ENCODE results near the gene SCD. TPM values are rescaled to one million over a fixed set of nuclear protein-coding genes. Genes with fewer than 3 reads are reported as not detected.

Gene SCD
- total RNA-seq, 1 donor from 2014 or later: 2.9 TPM

DNA sequence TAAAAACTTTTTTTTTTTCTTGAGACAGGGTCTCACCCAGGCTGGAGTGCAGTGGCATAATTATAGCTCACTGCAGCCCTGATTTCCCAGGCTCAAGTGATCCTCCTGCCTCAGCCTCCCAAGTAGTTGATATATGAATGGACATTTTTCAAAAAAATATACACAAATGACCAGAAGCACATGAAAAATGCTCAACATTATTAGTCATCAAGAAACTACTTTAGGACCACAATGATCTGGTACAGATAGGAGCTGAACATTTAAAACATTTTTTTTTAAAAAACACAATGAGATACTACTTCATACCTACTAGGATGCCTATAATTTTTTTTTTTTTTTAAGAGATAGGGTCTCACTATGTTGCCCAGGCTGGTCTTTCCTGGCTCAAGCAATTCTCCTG lies 21.7 kb downstream of the SCD start:
- intact Hi-C loops (cut with DNase I): no loop called here
- no peaks in the 10 kb centered on the region for H3K36me3 ChIP-seq
- H3K4me3 ChIP-seq: no peak overlapping the region
- H3K27ac ChIP-seq: no peak overlapping the region
- DNase-seq (ENCODE audit: low spot score in 2 of 2): no peak
- TF ChIP-seq, protein P1, sequence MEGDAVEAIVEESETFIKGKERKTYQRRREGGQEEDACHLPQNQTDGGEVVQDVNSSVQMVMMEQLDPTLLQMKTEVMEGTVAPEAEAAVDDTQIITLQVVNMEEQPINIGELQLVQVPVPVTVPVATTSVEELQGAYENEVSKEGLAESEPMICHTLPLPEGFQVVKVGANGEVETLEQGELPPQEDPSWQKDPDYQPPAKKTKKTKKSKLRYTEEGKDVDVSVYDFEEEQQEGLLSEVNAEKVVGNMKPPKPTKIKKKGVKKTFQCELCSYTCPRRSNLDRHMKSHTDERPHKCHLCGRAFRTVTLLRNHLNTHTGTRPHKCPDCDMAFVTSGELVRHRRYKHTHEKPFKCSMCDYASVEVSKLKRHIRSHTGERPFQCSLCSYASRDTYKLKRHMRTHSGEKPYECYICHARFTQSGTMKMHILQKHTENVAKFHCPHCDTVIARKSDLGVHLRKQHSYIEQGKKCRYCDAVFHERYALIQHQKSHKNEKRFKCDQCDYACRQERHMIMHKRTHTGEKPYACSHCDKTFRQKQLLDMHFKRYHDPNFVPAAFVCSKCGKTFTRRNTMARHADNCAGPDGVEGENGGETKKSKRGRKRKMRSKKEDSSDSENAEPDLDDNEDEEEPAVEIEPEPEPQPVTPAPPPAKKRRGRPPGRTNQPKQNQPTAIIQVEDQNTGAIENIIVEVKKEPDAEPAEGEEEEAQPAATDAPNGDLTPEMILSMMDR (IDR thresholded peaks at IDR 0.05): no peak
- peaks cover 7 to 28% of the 10 kb centered on the region in 2 donors for H3K4me1 ChIP-seq
- no peaks in the 10 kb centered on the region for H3K27me3 ChIP-seq
- H3K9me3 ChIP-seq: no peaks in the 10 kb centered on the region

DNA sequence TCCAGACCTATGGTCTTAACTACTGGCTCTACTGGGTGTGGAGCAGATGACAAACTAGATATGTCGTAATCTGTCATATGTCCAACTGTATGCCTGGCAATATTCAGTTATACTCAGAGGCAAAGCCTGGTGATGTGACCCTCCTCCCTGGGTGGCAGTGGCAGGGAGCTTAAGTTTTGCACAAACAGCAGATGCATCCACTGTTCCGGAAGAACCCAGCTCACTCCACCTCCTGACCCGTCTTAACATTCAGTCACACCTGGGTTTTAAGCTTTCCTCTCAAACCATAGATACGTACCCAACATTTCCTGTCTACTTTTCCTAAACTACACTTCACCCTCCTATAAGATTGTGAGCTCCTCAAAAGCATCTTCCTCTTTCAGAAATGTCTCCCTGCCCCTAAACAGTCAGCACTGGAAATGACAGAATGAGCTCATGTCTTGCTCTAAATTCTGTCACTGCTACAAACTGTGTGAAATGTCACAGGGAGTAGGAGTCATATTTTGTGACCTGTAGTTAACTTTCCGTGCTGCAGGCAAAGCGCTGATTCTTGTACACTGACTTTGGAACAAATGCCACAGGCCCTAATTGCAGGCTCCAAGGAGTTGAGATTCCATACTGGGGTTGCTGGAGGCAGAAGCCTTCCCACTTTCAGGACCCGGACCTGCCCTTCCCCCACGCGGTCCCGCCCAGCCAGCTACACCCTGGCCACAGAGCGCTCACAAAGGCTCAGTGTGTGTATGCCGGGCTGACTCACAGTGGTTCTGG lies 23.9 kb downstream of the SCD start:
- Histone ChIP-seq H3K4me3 (peak overlapping the region in 1 of 2 donors; percentile 11), H3K27ac (peak overlapping the region; percentile 90 to 92), H3K36me3 (no peaks in the 10 kb centered on the region), H3K9me3 (no peaks in the 10 kb centered on the region), H3K27me3 (no peaks in the 10 kb centered on the region), H3K4me1 (peaks cover 7 to 25% of the 10 kb centered on the region in 2 donors)
- peak; percentile 53 to 88 for DNase-seq (ENCODE audit: low spot score in 2 of 2)
- intact Hi-C loops (cut with DNase I): loop anchor here (5.0 kb wide), 3 partner anchors 34 to 691 kb away; partner anchors contain the start of genes KAZALD1 and SLF2
- TF ChIP-seq, protein P1 (IDR thresholded peaks at IDR 0.05): no peak

DNA sequence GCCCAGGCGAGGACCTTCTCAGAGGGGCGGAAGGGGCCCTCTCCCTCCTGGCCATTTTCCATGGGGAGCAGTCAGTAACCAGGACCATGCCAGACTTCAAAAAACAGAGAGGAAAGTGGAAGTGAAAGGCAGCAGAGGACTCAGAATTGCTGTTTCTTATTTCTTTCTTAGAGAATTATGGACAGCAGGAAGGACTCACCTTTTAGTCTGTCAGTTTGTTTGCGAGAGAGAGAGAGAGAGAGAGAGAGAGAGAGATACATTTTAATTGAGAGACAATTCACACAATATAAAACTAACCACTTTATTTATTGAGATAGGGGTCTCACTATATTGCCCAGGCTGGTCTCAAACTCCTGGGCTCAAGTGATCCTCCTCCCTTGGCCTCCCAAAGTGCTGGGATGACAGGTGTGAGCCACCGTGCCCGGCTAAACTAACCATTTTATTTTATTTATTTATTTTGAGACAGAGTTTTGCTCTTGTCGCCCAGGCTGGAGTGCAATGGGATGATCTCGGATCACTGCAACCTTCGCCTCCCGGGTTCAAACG lies 24.5 kb downstream of the SCD start:
- Histone ChIP-seq H3K36me3 (no peaks in the 10 kb centered on the region), H3K4me3 (peak overlapping the region in 1 of 2 donors; percentile 11), H3K9me3 (no peaks in the 10 kb centered on the region), H3K27ac (peak overlapping the region; percentile 90 to 92), H3K27me3 (no peaks in the 10 kb centered on the region), H3K4me1 (peaks cover 7 to 25% of the 10 kb centered on the region in 2 donors)
- TF ChIP-seq, protein P1 (IDR thresholded peaks at IDR 0.05): no peak
- DNase-seq (ENCODE audit: low spot score in 2 of 2): no peak
- intact Hi-C loops (cut with DNase I): loop anchor here (2.0 to 5.0 kb wide), 4 partner anchors 34 to 691 kb away; partner anchors contain the start of genes KAZALD1 and SLF2

DNA sequence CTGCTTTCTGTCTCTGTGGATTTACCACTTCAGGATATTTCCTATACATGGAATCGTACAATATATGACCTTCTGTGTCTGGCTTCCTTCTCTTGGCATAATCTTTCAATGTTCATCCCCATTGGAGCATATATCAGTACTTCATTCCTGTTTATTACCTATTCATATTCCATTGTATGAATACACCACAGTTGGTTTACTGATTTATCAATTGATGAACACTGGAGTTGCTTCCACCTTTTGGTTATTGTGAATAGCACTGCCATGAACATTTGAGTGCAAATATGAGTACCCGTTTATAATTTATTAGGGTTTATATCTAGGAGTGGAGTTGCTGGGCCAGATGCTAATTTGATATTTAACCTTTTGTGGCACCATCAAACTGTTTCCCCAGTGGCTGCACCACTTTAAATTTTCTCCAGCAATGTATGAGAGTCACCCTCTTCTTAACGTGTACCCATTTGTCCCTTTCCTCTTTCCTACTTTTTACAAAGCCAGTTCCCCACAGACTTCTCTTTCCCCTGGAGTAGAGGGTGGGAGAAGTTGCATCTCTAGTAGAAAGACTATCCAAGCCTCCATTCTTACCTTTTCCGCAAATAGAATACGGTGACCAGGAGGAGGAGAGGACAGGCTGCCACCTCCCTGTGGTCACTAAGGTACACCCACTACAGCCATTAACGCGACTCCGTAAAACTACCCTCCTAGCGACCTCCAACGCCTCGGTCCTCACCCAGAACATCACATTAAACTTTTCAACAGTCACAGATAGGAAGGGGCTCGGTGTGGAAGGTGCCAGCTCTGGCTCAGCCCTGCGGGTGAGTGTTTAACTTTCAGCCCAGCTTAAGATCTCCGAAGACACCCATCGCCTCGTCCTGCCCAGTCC lies 25.6 kb downstream of the SCD start:
- intact Hi-C loops (cut with DNase I): loop anchor here (1.0 to 5.0 kb wide), 6 partner anchors 25 to 690 kb away; partner anchors contain the start of genes BLOC1S2, KAZALD1, SCD and SLF2
- TF ChIP-seq, protein P1 (IDR thresholded peaks at IDR 0.05): no peak
- peaks cover 7 to 25% of the 10 kb centered on the region in 2 donors for H3K4me1 ChIP-seq
- H3K36me3 ChIP-seq: no peaks in the 10 kb centered on the region
- no peak for DNase-seq (ENCODE audit: low spot score in 2 of 2)
- no peaks in the 10 kb centered on the region for H3K27me3 ChIP-seq
- H3K9me3 ChIP-seq: no peaks in the 10 kb centered on the region
- peak overlapping the region; percentile 56 to 63 for H3K4me3 ChIP-seq
- peak overlapping the region; percentile 90 to 92 for H3K27ac ChIP-seq
